Measurements from ENCODE around the gene OR6B3.
"Not testable (repeated sequence)": the region's sequence is repeated elsewhere in the genome, so short reads cannot be mapped to it uniquely, and the experiment has no call there.

OR6B3 gene

DNA sequence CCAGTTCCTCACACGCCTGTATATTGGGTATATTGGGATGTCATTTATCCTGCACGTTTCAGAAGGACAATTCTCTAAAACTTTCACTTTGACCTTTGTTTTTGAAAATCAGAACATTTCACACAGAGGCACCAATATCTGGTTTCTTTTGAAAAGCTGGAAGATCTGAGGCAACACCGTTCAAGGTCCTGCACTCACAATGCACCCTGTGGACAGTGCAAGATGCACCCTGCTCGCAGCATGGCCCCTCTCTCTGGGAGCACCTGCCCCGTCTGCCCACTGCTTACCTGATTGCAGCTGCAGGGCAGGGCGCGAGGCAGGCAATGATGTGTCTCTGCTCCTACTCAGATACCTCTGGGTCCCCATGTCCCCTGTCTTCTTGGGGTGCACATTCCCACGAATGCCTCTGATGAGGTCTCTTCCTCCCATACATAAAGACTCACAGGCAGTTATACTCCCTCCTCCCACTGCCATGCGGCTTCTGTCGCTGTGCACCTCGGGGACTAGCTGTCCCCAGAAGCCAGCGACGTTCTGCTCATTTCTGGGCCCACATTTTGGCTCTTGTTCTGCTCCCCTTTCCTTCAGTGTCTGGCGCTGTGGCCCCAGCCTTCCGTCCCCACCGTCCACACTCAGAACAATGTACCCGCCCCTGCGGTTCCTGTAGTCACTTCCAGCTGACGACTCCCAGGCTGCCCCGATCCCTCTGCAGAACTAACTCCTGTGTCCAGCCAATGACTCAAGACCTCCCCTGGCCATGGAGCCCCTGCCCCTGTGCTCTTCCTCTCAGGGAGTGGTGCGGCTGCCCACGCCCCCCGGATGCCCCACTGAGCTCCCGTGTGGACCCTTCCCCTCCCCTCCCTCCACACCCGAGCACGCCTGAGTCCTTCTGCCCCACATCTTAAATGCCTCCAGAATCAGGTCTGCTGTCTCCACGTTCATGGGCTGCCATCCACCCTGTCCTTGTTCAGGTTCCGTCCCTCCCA is at the start of gene OR6B3:
Gene OR6B3 (minus strand): TSS at position 349 of the 983 bp plus-strand sequence.
- no peak for DNase-seq

DNA sequence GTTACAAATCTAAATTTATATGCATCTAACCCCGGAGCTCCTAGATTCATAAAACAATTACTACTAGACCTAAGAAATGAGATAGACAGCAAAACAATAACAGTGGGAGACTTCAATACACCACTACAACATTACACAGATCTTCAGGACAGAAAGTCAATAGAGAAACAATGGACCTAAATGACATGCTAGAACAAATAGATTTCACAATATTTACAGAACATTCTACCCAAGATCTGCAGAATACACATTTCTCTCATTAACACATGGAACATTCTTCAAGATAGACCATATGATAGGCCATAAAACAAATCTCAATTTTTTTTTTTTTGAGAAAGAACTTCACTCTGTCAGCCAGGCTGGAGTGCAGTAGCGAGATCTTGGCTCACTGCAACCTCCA is 45.0 kb upstream of the OR6B3 start:
- DNase-seq = no peak

DNA sequence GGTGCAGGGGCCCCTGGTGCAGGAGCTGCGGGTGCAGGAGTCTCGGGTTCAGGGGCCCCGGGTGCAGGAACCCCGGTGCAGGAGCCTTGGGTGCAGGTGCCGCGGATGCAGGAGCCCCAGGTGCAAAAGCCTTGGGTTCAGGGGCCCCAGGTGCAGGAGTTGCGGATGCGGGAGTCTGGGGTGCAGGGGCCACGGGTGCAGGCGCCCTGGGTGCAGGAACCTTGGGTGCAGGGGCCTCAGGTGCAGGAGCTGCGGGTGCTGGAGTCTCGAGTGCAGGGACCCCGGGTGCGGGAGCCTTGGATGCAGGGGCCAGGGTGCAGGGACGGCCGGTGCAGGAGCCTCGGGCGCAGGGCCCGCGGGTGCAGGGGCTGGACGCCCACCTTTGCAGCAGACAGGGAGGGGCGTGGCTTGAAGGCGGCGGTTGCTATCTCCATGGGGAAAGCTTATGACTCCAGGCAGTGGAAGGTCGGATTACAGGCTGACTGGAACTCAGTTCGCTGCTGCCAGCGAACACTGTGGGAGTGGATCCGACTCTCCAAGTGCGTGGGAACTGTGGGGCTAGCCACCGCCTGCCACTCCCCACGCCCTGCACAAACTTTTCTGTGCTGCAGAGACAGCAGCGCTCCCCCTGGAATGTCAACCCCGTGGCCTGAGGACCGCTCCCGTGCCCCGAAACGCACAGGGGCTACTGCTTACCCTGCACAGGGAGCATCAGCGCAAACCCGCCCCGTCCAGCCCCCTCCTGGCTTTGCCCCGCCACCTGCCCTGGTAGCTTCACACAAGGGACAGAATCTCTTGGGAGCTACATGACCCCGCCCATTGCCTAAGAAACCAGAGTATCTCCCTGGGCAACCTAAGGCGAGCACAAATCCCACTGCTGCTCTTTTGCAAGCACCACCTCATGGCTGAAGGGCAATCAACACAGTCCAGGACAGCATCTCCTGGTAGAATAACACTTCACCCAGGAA is 42.5 kb upstream of the OR6B3 start:
- DNase-seq = no peak

GRCh38 chr2:240089306-240089705 is 36.0 kb upstream of the OR6B3 start:
- no peak for DNase-seq

- no peak for DNase-seq
These were observed 33.2 kb upstream of the OR6B3 start for GRCh38 chr2:240086563-240086962.

- DNase-seq = no peak
These were observed 25.3 kb upstream of the OR6B3 start for GRCh38 chr2:240078631-240079030.

DNA sequence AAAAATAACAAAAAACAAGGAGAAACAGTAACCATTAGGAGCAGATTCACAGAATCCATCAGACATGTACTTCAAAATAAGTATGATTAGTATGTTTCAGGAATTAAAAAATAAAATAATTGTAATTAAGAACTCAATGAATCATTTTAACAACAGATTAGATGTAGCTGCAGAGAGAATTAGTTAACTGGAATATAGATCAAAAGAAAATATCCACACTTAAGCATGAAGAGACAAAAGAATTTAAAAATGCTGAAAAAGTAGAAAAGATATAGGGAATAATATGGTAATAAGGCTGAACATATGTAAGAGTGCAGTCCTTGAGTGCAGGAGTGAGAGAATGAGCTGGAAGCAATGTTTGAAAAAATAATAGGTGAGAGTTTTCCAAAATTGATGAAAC is 24.1 kb upstream of the OR6B3 start:
- DNase-seq = no peak

GRCh38 chr2:240074545-240074944 is 21.2 kb upstream of the OR6B3 start:
- DNase-seq = no peak

DNA sequence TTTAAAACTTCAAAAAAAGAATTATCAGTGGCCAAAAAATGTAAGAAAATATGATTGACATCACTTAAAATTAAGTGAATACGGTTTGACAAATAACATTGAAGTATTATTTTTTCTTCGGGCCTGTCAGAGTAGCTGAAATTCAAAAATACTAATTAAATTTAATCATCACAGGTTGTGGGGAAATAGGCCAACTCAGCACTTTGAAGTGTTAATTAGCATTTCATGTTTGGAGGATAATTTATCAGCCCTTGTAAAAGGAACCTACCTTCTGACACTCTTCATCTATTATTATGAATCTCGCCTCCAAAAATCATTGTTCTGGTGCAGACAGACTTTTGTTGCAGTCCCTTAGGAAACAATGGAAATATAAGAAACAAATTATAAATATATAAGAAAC is 17.6 kb upstream of the OR6B3 start:
- DNase-seq = no peak

GRCh38 chr2:240069829-240070228 is 16.5 kb upstream of the OR6B3 start:
- DNase-seq = no peak

- DNase-seq = no peak
These were observed 14.9 kb upstream of the OR6B3 start for GRCh38 chr2:240068193-240068592.

- DNase-seq = no peak
These were observed 13.2 kb upstream of the OR6B3 start for GRCh38 chr2:240066489-240066888.

- DNase-seq = no peak
These were observed 11.6 kb upstream of the OR6B3 start for GRCh38 chr2:240064898-240065297.

- no peak for DNase-seq
These were observed 7.8 kb upstream of the OR6B3 start for GRCh38 chr2:240060977-240061591.

DNA sequence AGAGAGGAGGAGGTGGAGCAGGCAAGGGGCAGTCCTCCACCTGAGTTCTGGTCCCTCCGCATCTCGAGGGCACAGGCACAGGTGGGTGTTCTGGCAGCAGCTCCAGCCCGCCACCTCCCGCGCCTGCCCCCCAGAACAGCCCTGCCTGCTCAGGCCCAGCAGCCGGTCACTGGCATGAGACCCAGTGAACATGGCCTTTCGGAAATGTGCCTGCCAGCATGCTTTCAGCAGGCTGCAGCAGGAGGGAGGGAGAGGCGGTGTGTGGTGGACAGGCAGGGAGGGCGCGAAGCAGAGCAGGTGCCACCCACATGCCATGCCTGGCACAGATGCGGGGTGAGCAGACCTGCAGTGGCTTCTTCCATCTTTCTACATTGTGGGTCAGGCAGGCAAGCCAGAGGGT is 3.4 kb upstream of the OR6B3 start:
- no peak for DNase-seq

GRCh38 chr2:240055177-240055917 is 2.0 kb upstream of the OR6B3 start:
- no peak for DNase-seq

- no peak for DNase-seq
These were observed 797 bp downstream of the OR6B3 start for GRCh38 chr2:240052524-240052923.

DNA sequence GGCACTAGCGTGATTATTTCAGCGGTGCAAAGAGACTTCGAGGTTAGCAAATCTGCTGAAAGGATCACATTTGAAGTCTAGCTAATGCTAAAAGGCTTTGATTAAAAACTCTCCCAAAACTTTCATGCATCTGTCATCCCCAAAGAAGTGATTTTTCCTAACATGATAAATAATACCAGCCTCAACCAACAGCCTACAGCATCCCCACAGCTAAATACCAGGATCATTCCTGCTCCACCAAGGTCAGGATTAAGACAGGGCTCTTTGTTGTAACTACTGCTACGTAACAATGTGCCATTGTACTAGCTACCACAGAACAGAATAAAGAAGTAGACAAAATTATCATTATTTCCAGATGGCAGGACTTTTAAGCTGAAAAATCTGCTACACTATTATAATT is 1.6 kb downstream of the OR6B3 start:
- no peak for DNase-seq

- no peak for DNase-seq
These were observed 3.0 kb downstream of the OR6B3 start for GRCh38 chr2:240050278-240050677.

DNA sequence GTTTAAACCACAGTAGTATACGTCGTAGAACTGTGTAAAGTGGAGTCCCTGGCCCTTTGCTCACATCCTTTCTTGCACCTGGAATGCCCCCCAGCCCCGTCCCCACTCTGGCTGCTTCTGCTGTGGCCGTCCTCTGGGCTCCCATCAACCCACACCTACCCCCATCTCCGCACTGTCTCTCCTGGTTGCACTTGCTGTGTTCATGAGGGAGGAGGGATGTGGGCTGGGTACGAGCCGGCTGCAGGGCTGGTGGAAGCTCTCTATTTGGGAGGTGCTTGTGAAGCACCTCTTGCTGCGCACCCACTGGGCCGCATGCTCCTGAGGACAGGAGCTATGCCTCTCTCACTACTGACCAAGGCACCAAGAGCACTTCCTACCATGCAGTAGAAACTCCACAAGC is 5.1 kb downstream of the OR6B3 start:
- no peak for DNase-seq

DNA sequence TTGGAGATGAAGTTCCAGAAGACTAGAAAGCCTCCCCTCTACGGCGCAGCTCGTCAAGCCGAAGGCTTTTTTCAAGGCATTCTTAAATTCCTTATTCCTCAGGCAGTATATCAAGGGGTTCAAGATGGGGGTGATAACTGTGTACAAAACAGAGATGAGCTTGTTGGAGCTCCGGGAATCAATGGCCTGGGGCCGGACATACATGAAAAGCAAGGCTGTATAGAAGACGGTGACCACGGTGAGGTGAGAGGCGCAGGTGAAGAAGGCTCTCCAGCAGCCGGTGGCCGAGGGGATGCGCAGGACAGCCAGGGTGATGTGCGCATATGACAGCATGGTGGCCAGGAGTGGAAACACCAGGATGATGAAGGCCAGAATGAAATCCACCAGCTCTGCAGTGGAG is 8.2 kb downstream of the OR6B3 start:
- DNase-seq = no peak

DNA sequence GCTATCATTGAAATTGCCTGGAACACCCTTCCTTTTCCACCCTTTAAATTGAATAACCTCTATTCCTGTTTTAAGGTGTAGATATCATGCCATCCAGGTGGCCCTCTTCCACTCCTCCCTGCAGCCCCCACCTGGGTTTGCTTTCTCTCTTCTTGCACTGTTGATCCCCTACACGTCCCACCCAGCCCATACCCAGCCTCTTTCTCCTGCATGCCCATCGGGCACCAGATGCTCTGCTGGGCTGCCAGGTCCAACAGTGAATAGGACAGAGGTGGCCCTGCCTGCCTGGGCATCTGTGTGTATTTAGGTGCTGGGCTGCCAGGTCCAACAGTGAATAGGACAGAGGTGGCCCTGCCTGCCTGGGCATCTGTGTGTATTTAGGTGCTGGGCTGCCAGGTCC is 9.2 kb downstream of the OR6B3 start:
- DNase-seq = not testable (repeated sequence)
